Erythroblast (primary cell): ENCODE results near the gene GPR162.

Experiments
- GATA1 ChIP-seq: IDR thresholded peaks from 2 replicates; pipeline ENCODE4 v1.6.1; 2011; ENCODE audit warnings: low read depth, mild to moderate bottlenecking, control low read depth, low read length, moderate library complexity
- POLR2A ChIP-seq: IDR thresholded peaks from 2 replicates; pipeline ENCODE4 v1.6.1; 2011; ENCODE audit warnings: mild to moderate bottlenecking, low read length

GRCh38 chr12:6827437-6827911, 5.9 kb downstream of the GPR162 start:
- TF ChIP-seq POLR2A (no peak), GATA1 (no peak)
